ENCODE data around the gene TFPT.

TFPT gene

GRCh38 chr19:54148158-54148557 is 32.7 kb upstream of the TFPT start:
- no peak for DNase-seq

GRCh38 chr19:54147676-54148075 is 32.2 kb upstream of the TFPT start:
- DNase-seq, result no peak

- no peak for DNase-seq
These were observed 30.2 kb upstream of the TFPT start for GRCh38 chr19:54145541-54146158.

GRCh38 chr19:54142166-54142780 is 26.8 kb upstream of the TFPT start:
- DNase-seq, result no peak

GRCh38 chr19:54141356-54141755 is 25.9 kb upstream of the TFPT start:
- no peak for DNase-seq

- DNase-seq, result no peak
These were observed 23.2 kb upstream of the TFPT start for GRCh38 chr19:54138489-54139256.

GRCh38 chr19:54137699-54138488 is 22.4 kb upstream of the TFPT start, which contains the start of gene CNOT3:
CNOT3 (plus strand) TSS chr19:54137762; CDS start chr19:54142979, 5,217 bp downstream.
- DNase-seq, result peak; percentile 5

GRCh38 chr19:54136864-54137698 is 21.6 kb upstream of the TFPT start:
- DNase-seq, result peak; percentile 100

GRCh38 chr19:54136086-54136863 is 20.8 kb upstream of the TFPT start:
- no peak for DNase-seq

GRCh38 chr19:54133957-54134590 is 18.6 kb upstream of the TFPT start:
- DNase-seq, result peak; percentile 27

GRCh38 chr19:54133312-54133956 is 18.0 kb upstream of the TFPT start:
- peak; percentile 86 for DNase-seq

GRCh38 chr19:54129617-54129996 is 14.2 kb upstream of the TFPT start:
- no peak for DNase-seq

GRCh38 chr19:54128796-54129616 is 13.5 kb upstream of the TFPT start:
- DNase-seq, result no peak

GRCh38 chr19:54128441-54128725 is 12.9 kb upstream of the TFPT start:
- DNase-seq, result no peak

GRCh38 chr19:54127688-54128440 is 12.4 kb upstream of the TFPT start:
- no peak for DNase-seq

- no peak for DNase-seq
These were observed 10.3 kb upstream of the TFPT start for GRCh38 chr19:54125713-54126112.

GRCh38 chr19:54124393-54124792 is 8.9 kb upstream of the TFPT start:
- no peak for DNase-seq

- DNase-seq, result no peak
These were observed 8.2 kb upstream of the TFPT start for GRCh38 chr19:54123682-54124081.

- no peak for DNase-seq
These were observed 5.8 kb upstream of the TFPT start for GRCh38 chr19:54121259-54121658.
